Measurements from ENCODE around the gene BMP2K.

The BMP2K gene

DNA sequence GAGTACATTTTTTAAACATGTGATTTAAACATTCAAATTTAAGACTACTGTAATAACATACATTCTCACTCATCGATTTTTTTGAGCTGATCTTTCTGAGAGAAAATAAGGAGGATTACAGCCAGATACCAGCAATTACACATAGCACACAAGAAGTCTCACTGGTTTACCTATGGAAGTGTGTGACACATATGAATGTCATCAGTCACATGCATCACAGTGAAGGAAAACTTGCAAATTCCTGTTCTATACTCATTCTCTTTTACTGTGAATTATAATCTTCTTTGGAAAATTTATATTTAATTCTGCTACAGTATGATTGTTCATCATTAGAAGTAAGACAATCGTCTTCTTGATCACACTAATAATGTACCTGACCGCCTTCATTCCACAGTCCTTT is 21.3 kb upstream of the BMP2K start:
- no peak overlapping the region for H3K27ac ChIP-seq
- H3K9me3 ChIP-seq (ENCODE audit: control insufficient read depth, low read length): no peaks in the 10 kb centered on the region
- H3K4me3 ChIP-seq (ENCODE audit: low read depth, low read length): no peak overlapping the region
- TF ChIP-seq, protein P1, sequence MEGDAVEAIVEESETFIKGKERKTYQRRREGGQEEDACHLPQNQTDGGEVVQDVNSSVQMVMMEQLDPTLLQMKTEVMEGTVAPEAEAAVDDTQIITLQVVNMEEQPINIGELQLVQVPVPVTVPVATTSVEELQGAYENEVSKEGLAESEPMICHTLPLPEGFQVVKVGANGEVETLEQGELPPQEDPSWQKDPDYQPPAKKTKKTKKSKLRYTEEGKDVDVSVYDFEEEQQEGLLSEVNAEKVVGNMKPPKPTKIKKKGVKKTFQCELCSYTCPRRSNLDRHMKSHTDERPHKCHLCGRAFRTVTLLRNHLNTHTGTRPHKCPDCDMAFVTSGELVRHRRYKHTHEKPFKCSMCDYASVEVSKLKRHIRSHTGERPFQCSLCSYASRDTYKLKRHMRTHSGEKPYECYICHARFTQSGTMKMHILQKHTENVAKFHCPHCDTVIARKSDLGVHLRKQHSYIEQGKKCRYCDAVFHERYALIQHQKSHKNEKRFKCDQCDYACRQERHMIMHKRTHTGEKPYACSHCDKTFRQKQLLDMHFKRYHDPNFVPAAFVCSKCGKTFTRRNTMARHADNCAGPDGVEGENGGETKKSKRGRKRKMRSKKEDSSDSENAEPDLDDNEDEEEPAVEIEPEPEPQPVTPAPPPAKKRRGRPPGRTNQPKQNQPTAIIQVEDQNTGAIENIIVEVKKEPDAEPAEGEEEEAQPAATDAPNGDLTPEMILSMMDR (IDR thresholded peaks at IDR 0.05): no peak
- H3K4me2 ChIP-seq (ENCODE audit: low read length): no peak overlapping the region
- H3K27me3 ChIP-seq (ENCODE audit: control insufficient read depth, insufficient read depth, low read length): no peaks in the 10 kb centered on the region
- H3K9ac ChIP-seq: no peak overlapping the region
- H2AFZ ChIP-seq: no peak overlapping the region
- no peaks in the 10 kb centered on the region for H3K79me2 ChIP-seq
- no peaks in the 10 kb centered on the region for H3K4me1 ChIP-seq
- H3K36me3 ChIP-seq (ENCODE audit: control insufficient read depth, insufficient read depth, low read length): no peaks in the 10 kb centered on the region

DNA sequence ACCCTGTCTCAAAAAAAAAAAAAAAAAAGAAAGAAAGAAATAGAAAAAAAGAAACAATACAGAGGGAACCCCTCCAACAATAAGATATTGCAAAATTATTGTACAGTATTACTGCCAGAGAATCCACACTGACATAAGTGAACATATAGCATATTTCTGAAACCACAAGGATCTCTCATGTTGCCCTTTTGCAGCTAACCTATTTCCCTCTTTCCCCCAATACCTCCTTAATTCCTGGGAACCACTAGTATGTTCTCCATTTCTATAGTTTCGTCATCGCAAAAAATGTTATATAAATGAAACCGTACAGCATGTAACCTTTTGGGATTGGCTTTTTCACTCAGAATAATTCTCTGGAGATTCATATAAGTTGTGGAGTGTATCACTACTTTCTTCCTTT is 20.0 kb upstream of the BMP2K start:
- Histone ChIP-seq H3K79me2 (no peaks in the 10 kb centered on the region), H3K27me3 (ENCODE audit: control insufficient read depth, insufficient read depth, low read length) (no peaks in the 10 kb centered on the region)
- TF ChIP-seq, protein P1 (IDR thresholded peaks at IDR 0.05): no peak

GRCh38 chr4:78756776-78757175 is 19.4 kb upstream of the BMP2K start:
- no peak overlapping the region for H3K4me3 ChIP-seq (ENCODE audit: low read depth, low read length)
- no peak overlapping the region for H3K27ac ChIP-seq
- TF ChIP-seq, protein P1 (IDR thresholded peaks at IDR 0.05): no peak
- H3K9me3 ChIP-seq (ENCODE audit: control insufficient read depth, low read length): no peaks in the 10 kb centered on the region
- no peaks in the 10 kb centered on the region for H3K79me2 ChIP-seq
- H2AFZ ChIP-seq: no peak overlapping the region
- no peaks in the 10 kb centered on the region for H3K4me1 ChIP-seq
- H3K36me3 ChIP-seq (ENCODE audit: control insufficient read depth, insufficient read depth, low read length): no peaks in the 10 kb centered on the region
- no peaks in the 10 kb centered on the region for H3K27me3 ChIP-seq (ENCODE audit: control insufficient read depth, insufficient read depth, low read length)
- H3K9ac ChIP-seq: no peak overlapping the region
- H3K4me2 ChIP-seq (ENCODE audit: low read length): no peak overlapping the region

More for the DNA sequence above, 20.0 kb upstream of the BMP2K start:
- no peaks in the 10 kb centered on the region for H3K36me3 ChIP-seq (ENCODE audit: control insufficient read depth, insufficient read depth, low read length)
- no peak overlapping the region for H3K4me3 ChIP-seq (ENCODE audit: low read depth, low read length)
- H3K4me2 ChIP-seq (ENCODE audit: low read length): no peak overlapping the region
- H3K9me3 ChIP-seq (ENCODE audit: control insufficient read depth, low read length): no peaks in the 10 kb centered on the region
- no peak overlapping the region for H2AFZ ChIP-seq
- no peaks in the 10 kb centered on the region for H3K4me1 ChIP-seq
- H3K27ac ChIP-seq: no peak overlapping the region
- H3K9ac ChIP-seq: no peak overlapping the region

- no peaks in the 10 kb centered on the region for H3K27me3 ChIP-seq (ENCODE audit: control insufficient read depth, insufficient read depth, low read length)
- no peak overlapping the region for H3K27ac ChIP-seq
- no peaks in the 10 kb centered on the region for H3K36me3 ChIP-seq (ENCODE audit: control insufficient read depth, insufficient read depth, low read length)
- TF ChIP-seq, protein P1 (IDR thresholded peaks at IDR 0.05): no peak
- no peak overlapping the region for H3K9ac ChIP-seq
- H3K9me3 ChIP-seq (ENCODE audit: control insufficient read depth, low read length): no peaks in the 10 kb centered on the region
- no peaks in the 10 kb centered on the region for H3K79me2 ChIP-seq
- no peak overlapping the region for H3K4me2 ChIP-seq (ENCODE audit: low read length)
- H2AFZ ChIP-seq: no peak overlapping the region
- no peaks in the 10 kb centered on the region for H3K4me1 ChIP-seq
- no peak overlapping the region for H3K4me3 ChIP-seq (ENCODE audit: low read depth, low read length)
Observed at GRCh38 chr4:78757574-78757973, 18.6 kb upstream of the BMP2K start.

DNA sequence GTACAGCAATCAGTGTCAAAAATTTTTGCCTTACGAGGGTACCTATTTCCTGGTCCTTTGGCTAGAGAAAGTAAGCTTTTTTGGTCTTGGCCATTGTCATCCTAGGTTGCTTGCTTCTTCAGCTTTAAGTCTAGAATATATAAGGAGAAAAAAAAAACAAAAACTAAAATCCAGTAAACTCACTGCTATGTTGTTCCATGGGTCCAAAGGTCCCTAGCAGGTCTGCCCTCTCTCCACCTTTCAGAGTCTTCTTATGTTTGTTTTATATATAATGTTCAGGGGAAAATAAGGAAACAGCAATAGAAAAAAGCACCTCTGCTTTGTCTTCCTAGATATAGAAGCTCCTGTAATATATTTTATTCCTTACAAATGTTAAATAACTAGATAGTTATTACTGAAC is 18.1 kb upstream of the BMP2K start:
- no peak overlapping the region for H3K27ac ChIP-seq
- H3K9me3 ChIP-seq (ENCODE audit: control insufficient read depth, low read length): no peaks in the 10 kb centered on the region
- no peak overlapping the region for H2AFZ ChIP-seq
- TF ChIP-seq, protein P1 (IDR thresholded peaks at IDR 0.05): no peak
- no peak overlapping the region for H3K4me2 ChIP-seq (ENCODE audit: low read length)
- H3K79me2 ChIP-seq: no peaks in the 10 kb centered on the region
- no peak overlapping the region for H3K4me3 ChIP-seq (ENCODE audit: low read depth, low read length)
- no peaks in the 10 kb centered on the region for H3K27me3 ChIP-seq (ENCODE audit: control insufficient read depth, insufficient read depth, low read length)
- no peaks in the 10 kb centered on the region for H3K36me3 ChIP-seq (ENCODE audit: control insufficient read depth, insufficient read depth, low read length)
- no peak overlapping the region for H3K9ac ChIP-seq
- H3K4me1 ChIP-seq: no peaks in the 10 kb centered on the region

All from parathyroid adenoma (tissue), 2 donors.